CD4-positive, alpha-beta T cell (primary cell): Measurements from ENCODE around the gene COL13A1. TPM values are rescaled to one million over a fixed set of nuclear protein-coding genes. Genes with fewer than 3 reads are reported as not detected.

Experiments used
- ATAC-seq: fragments of 200-7000 bp; cut with Tn5 transposase; one replicate; pipeline ENCODE4 v1.10.0; 2022; ENCODE audit warnings: mild to moderate bottlenecking; ENCODE audit not compliant: poor library complexity
- CTCF ChIA-PET: fragments of 350-600 bp; sonication (Branson Sonifier 250); formaldehyde crosslinking; loops from one replicate; lab custom pipeline; 2021; ENCODE audit warnings: antibody characterized with exemption, inconsistent platforms; lab: Charles Lee
- POLR2A ChIA-PET: fragments of 350-600 bp; sonication (Branson Sonifier 250); formaldehyde crosslinking; loops from one replicate; lab custom pipeline; 2021; ENCODE audit warnings: antibody characterized with exemption, inconsistent platforms; lab: Charles Lee
- DNase-seq, 14 experiments: peaks; one replicate each; pipeline ENCODE4 v3.0.0-alpha.2; 2013 to 2020; ENCODE audit warnings: mixed read lengths in 2 of 14
- H3K27ac ChIP-seq, 2 donors: one replicate each; pipeline versions ENCODE4 v1.5.1 to v1.7.0; 2013; ENCODE audit warnings: low read length in 2 of 2, low read depth in 1 of 2, mild to moderate bottlenecking in 1 of 2
- H3K27me3 ChIP-seq, 2 experiments: 1 replicate in 1 of 2; 2 replicates in 1 of 2; pipeline versions ENCODE4 v1.6.1 to v1.7.0; 2013; ENCODE audit warnings: low read length in 2 of 2, control low read depth in 1 of 2, mild to moderate bottlenecking in 1 of 2, moderate library complexity in 1 of 2; ENCODE audit not compliant: insufficient read depth in 2 of 2, control insufficient read depth in 1 of 2
- H3K36me3 ChIP-seq: one replicate; pipeline ENCODE4 v1.6.1; 2013; ENCODE audit warnings: low read length, control low read depth; ENCODE audit not compliant: insufficient read depth
- H3K4me1 ChIP-seq: one replicate; pipeline ENCODE4 v1.6.1; 2013; ENCODE audit warnings: low read length, control low read depth; ENCODE audit not compliant: insufficient read depth
- H3K4me3 ChIP-seq: one replicate; pipeline ENCODE4 v1.5.1; 2013; ENCODE audit warnings: mild to moderate bottlenecking, low read length, moderate library complexity
- H3K9me3 ChIP-seq, 2 experiments: 1 replicate in 1 of 2; 2 replicates in 1 of 2; pipeline versions ENCODE4 v1.6.1 to v1.7.0; 2013; ENCODE audit warnings: low read length in 2 of 2, mild to moderate bottlenecking in 2 of 2, control low read depth in 1 of 2, moderate library complexity in 1 of 2; ENCODE audit not compliant: control insufficient read depth in 1 of 2, insufficient read depth in 1 of 2
- H3K27ac Mint-ChIP-seq: one replicate; pipeline ENCODE4 v1.8.0; 2020; ENCODE audit warnings: mixed read lengths
- H3K27me3 Mint-ChIP-seq: one replicate; pipeline ENCODE4 v1.8.0; 2021; ENCODE audit warnings: mixed read lengths
- H3K36me3 Mint-ChIP-seq: one replicate; pipeline ENCODE4 v1.8.0; 2021; ENCODE audit warnings: low read depth, mixed read lengths
- H3K4me1 Mint-ChIP-seq: one replicate; pipeline ENCODE4 v1.8.0; 2021; ENCODE audit warnings: low read depth, mixed read lengths
- H3K4me3 Mint-ChIP-seq: one replicate; pipeline ENCODE4 v1.8.0; 2020; ENCODE audit warnings: mild to moderate bottlenecking, mixed read lengths
- H3K9me3 Mint-ChIP-seq: one replicate; pipeline ENCODE4 v1.8.0; 2020; ENCODE audit warnings: mixed read lengths
- CTCF ChIP-seq: fragments of 200-600 bp; IDR thresholded peaks from one replicate; pipeline ENCODE4 v1.8.0; 2022; ENCODE audit warnings: antibody characterized with exemption, mild to moderate bottlenecking
- intact Hi-C, 2 experiments: fragments of 100-400 bp; cut with DNase I in 1 of 2; cut with micrococcal nuclease in 1 of 2; formaldehyde crosslinking; loops; one replicate each; pipeline versions ENCODE4 v1.15.1 to v1.9.0; 2023 to 2025; cut with DNase I, micrococcal nuclease
- total RNA-seq, 174 experiments: library from RNA in 2 of 174; stranded (reverse) in 2 of 174; gene quantifications; one replicate each; pipeline ENCODE4 v1.2.3 and lab custom pipeline; 2021 to 2026

COL13A1 gene
- total RNA-seq, 2 experiments from 2014 or later = not detected

DNA sequence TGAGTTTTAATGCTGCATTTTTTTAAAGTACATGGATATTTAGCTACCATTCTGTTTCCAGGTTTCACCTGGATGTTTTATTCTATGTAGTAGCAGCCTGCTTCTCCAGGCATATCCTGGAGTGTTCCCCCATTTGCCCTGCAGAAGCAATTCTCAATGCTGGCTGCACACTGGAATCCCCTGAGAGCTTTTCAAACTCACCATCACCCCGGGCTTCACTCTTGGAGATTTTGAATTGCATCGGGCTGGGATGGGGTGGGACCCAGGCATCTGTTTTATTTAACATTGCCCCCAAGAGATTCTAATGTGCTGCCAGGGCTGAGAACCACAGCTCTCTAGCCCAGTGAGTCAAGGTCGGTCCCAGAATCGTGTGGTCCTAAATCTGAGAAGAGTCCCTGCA is 137.8 kb downstream of the COL13A1 start:
- no peaks in the 10 kb centered on the region for H3K27me3 ChIP-seq
- ChIA-PET POLR2A (no interaction called here), CTCF (no interaction called here)
- Mint-ChIP-seq H3K9me3 (no peaks in the 10 kb centered on the region), H3K36me3 (no peaks in the 10 kb centered on the region), H3K4me3 (no peak overlapping the region), H3K4me1 (no peaks in the 10 kb centered on the region), H3K27me3 (no peaks in the 10 kb centered on the region), H3K27ac (no peak overlapping the region)
- H3K4me3 ChIP-seq = no peak overlapping the region
- no peak for DNase-seq
- H3K36me3 ChIP-seq = no peaks in the 10 kb centered on the region
- peaks cover 0 to 16% of the 10 kb centered on the region in 2 experiments for H3K9me3 ChIP-seq
- no peak for ATAC-seq
- intact Hi-C loops = no loop called here
- no peak for TF ChIP-seq CTCF
- H3K27ac ChIP-seq = no peak overlapping the region
- no peaks in the 10 kb centered on the region for H3K4me1 ChIP-seq

- H3K36me3 ChIP-seq = no peaks in the 10 kb centered on the region
- ChIA-PET CTCF (no interaction called here), POLR2A (no interaction called here)
- TF ChIP-seq CTCF = no peak
- H3K27ac Mint-ChIP-seq = no peak overlapping the region
- no peak for DNase-seq
- no peak for ATAC-seq
- H3K27me3 Mint-ChIP-seq = no peaks in the 10 kb centered on the region
- H3K4me1 ChIP-seq = no peaks in the 10 kb centered on the region
- H3K36me3 Mint-ChIP-seq = no peaks in the 10 kb centered on the region
- H3K27me3 ChIP-seq = no peaks in the 10 kb centered on the region
- intact Hi-C loops = no loop called here
- H3K4me1 Mint-ChIP-seq = no peaks in the 10 kb centered on the region
- H3K4me3 Mint-ChIP-seq = no peak overlapping the region
- no peak overlapping the region for H3K27ac ChIP-seq
- H3K9me3 Mint-ChIP-seq = no peaks in the 10 kb centered on the region
- H3K4me3 ChIP-seq = no peak overlapping the region
- H3K9me3 ChIP-seq = peaks cover 0 to 16% of the 10 kb centered on the region in 2 experiments
Observed at GRCh38 chr10:69941730-69942129, 140.0 kb downstream of the COL13A1 start.

DNA sequence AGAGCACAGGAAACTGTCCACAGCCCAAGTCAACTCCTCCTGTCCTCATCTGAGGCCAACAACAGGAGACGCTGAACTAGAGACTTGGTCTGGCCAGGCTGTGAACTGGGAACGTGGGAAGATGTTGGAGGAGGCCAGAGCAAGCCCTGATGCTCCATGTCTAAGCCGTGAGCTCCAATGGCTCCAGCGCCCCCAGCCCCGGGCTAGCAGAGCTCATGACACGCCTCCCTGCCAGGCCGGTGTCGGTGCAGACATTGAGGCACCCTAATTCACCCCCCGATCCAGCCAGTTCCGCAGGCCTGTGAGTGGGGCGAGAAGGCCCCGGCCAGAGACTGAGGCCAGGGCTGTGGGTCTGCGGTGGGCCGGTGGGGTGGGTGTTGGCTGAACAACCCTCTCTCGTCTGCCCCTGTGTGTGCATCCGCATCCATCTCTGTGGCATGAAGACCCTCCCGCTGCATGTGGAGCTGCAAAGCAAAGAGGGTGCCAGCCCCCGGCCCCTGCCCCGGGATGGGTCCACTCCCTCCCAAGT is 141.7 kb downstream of the COL13A1 start:
- no peak for ATAC-seq
- intact Hi-C loops = no loop called here
- TF ChIP-seq CTCF = no peak
- POLR2A ChIA-PET = no interaction called here
- DNase-seq = no peak
- Mint-ChIP-seq H3K9me3 (no peaks in the 10 kb centered on the region), H3K4me3 (no peak overlapping the region), H3K36me3 (no peaks in the 10 kb centered on the region), H3K27me3 (no peaks in the 10 kb centered on the region), H3K27ac (no peak overlapping the region), H3K4me1 (no peaks in the 10 kb centered on the region)
- no peaks in the 10 kb centered on the region for H3K27me3 ChIP-seq
- no peaks in the 10 kb centered on the region for H3K36me3 ChIP-seq
- no peak overlapping the region for H3K27ac ChIP-seq
- H3K4me1 ChIP-seq = no peaks in the 10 kb centered on the region
- CTCF ChIA-PET = no interaction called here
- no peak overlapping the region for H3K4me3 ChIP-seq
- H3K9me3 ChIP-seq = peaks cover 0 to 16% of the 10 kb centered on the region in 2 experiments
